Upper lobe of left lung (tissue), 6 donors: Measurements from ENCODE around the gene GRB7. TPM values are rescaled to one million over a fixed set of nuclear protein-coding genes. Genes with fewer than 3 reads are reported as not detected.

ENCODE experiments used
- ATAC-seq, 2 donors: fragments of 200-7000 bp; cut with Tn5 transposase; one replicate each; pipeline ENCODE4 v1.9.1; 2022; ENCODE audit warnings: mild to moderate bottlenecking in 2 of 2, moderate library complexity in 2 of 2; ENCODE audit not compliant: low FRiP score in 2 of 2
- DNase-seq, 2 donors: peaks; one replicate each; pipeline ENCODE4 v3.0.0-alpha.2; 2019 to 2020
- H3K27ac ChIP-seq, 4 donors: fragments of 200-600 bp; sonication (generic); one replicate each; pipeline ENCODE4 v1.5.1; 2016 to 2019
- H3K27me3 ChIP-seq, 4 donors: fragments of 200-600 bp; sonication (generic); one replicate each; pipeline ENCODE4 v1.5.1; 2017 to 2019
- H3K36me3 ChIP-seq, 4 donors: fragments of 200-600 bp; sonication (generic); one replicate each; pipeline ENCODE4 v1.5.1; 2016 to 2019
- H3K4me1 ChIP-seq, 4 donors: fragments of 200-600 bp; sonication (generic); one replicate each; pipeline ENCODE4 v1.5.1; 2018 to 2019
- H3K4me3 ChIP-seq, 4 donors: fragments of 200-600 bp; sonication (generic); one replicate each; pipeline ENCODE4 v1.5.1; 2017 to 2019; ENCODE audit warnings: mild to moderate bottlenecking in 2 of 4, moderate library complexity in 1 of 4
- H3K9me3 ChIP-seq, 4 donors: fragments of 200-600 bp; sonication (generic); one replicate each; pipeline ENCODE4 v1.5.1; 2018 to 2019
- EP300 ChIP-seq, 4 donors: sonication (generic); formaldehyde crosslinking; IDR thresholded peaks; one replicate each; pipeline ENCODE4 v1.5.1; 2017; ENCODE audit warnings: antibody characterized with exemption in 4 of 4, control low read depth in 2 of 4
- POLR2A ChIP-seq, 4 donors: fragments of 450-650 bp; IDR thresholded peaks; one replicate each; pipeline ENCODE4 v1.5.1; 2016 to 2017; ENCODE audit warnings: antibody characterized with exemption in 4 of 4, mild to moderate bottlenecking in 2 of 4
- POLR2AphosphoS5 ChIP-seq, 2 donors: sonication (generic); formaldehyde crosslinking; IDR thresholded peaks; one replicate each; pipeline ENCODE4 v1.5.1; 2017; ENCODE audit warnings: antibody characterized with exemption in 2 of 2
- WGBS, 2 donors: methylation state at CpG; one replicate each; pipeline ENCODE4 v1.1.5; 2017 to 2018; 5-methylcytosine and 5-hydroxymethylcytosine counted together
- total RNA-seq, 6 donors: library from RNA; depleted of rRNA in 4 of 6; stranded (reverse); fragments of >200 nt in 4 of 6; gene quantifications; one replicate each; pipeline versions ENCODE4 v1.1.0 to v1.2.1, GENCODE V29; 2016 to 2021
- TF ChIP-seq, protein P1 (sequence below), 6 experiments: fragments of 450-650 bp in 4 of 6; fragments of 200-600 bp in 2 of 6; sonication (generic) in 2 of 6; IDR thresholded peaks; one replicate each; pipeline ENCODE4 v1.5.1; 2016 to 2019; ENCODE audit warnings: antibody characterized with exemption in 6 of 6
- donor health status: DM: no; HTN: no; CAD: no; lungs with moderate emphysema.
- donor health status: DM: no; HTN: yes; CAD: no; lungs with severe emphysema.

The GRB7 gene
- 10 to 100 TPM; 19.9 to 82.8 (median 31.1) TPM for total RNA-seq

DNA sequence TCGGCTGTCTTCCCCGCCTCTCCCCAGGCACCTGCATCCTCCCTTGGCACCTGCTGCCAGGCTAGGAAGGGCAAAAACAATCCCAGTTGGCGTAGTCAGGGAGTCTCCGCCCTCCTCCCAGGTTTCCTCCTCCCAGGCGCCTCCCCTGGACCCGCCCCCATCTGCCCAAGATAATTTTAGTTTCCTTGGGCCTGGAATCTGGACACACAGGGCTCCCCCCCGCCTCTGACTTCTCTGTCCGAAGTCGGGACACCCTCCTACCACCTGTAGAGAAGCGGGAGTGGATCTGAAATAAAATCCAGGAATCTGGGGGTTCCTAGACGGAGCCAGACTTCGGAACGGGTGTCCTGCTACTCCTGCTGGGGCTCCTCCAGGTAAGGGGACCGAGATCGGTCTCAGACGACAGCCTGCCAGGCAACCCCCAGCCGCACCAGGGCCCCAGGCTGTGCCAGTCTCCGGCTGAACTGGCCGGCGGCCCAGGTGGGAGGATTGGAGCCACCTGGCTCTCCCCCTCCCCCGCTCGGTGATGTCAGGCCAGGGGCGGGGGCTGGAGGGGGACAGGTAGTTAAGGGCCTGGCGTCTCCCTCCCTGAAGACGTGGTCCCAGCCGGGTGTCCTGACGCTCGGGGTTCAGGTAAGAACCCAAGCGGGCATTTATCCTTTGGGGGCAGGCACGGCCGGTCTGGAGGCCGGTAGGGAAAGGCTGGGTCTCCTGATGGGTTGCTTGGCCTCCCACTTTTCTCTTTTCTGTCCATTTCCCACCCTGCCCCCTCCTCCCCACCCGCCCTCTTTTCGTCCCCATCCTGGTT, at the start of gene GRB7:
GRB7 (plus strand) TSS at position 179 of the 808 bp plus-strand sequence. CDS start 4,364 bp downstream, outside the sequence.
- DNase-seq, result peak; percentile 86 to 90
- ATAC-seq, result peak; percentile 54 to 84
- H3K27ac ChIP-seq, result peak within 1 kb of the TSS; percentile 49 to 82 (median 78)
- peak within 1 kb of the TSS; percentile 10 to 59 (median 48) for H3K4me3 ChIP-seq
- H3K36me3 ChIP-seq, result no peaks in the 10 kb centered on the region
- peak; percentile 24 to 58 for TF ChIP-seq POLR2AphosphoS5 (IDR thresholded peaks at IDR 0.05)
- TF ChIP-seq EP300 (IDR thresholded peaks at IDR 0.05), result no peak
- TF ChIP-seq, protein P1, sequence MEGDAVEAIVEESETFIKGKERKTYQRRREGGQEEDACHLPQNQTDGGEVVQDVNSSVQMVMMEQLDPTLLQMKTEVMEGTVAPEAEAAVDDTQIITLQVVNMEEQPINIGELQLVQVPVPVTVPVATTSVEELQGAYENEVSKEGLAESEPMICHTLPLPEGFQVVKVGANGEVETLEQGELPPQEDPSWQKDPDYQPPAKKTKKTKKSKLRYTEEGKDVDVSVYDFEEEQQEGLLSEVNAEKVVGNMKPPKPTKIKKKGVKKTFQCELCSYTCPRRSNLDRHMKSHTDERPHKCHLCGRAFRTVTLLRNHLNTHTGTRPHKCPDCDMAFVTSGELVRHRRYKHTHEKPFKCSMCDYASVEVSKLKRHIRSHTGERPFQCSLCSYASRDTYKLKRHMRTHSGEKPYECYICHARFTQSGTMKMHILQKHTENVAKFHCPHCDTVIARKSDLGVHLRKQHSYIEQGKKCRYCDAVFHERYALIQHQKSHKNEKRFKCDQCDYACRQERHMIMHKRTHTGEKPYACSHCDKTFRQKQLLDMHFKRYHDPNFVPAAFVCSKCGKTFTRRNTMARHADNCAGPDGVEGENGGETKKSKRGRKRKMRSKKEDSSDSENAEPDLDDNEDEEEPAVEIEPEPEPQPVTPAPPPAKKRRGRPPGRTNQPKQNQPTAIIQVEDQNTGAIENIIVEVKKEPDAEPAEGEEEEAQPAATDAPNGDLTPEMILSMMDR (IDR thresholded peaks at IDR 0.05), result no peak
- peak in 3 of 4 donors; percentile 13 to 78 (median 28) for TF ChIP-seq POLR2A (IDR thresholded peaks at IDR 0.05)
- H3K4me1 ChIP-seq, result peaks cover 6 to 49% (median 26%) of the 10 kb centered on the region in 4 donors
- peaks cover 0 to 29% (median 12%) of the 10 kb centered on the region in 4 donors for H3K27me3 ChIP-seq
- H3K9me3 ChIP-seq, result no peaks in the 10 kb centered on the region
- 14 to 18% methylated on average over 15 to 29 of the region's 34 CpGs for whole genome bisulfite sequencing, 2 donors

DNA sequence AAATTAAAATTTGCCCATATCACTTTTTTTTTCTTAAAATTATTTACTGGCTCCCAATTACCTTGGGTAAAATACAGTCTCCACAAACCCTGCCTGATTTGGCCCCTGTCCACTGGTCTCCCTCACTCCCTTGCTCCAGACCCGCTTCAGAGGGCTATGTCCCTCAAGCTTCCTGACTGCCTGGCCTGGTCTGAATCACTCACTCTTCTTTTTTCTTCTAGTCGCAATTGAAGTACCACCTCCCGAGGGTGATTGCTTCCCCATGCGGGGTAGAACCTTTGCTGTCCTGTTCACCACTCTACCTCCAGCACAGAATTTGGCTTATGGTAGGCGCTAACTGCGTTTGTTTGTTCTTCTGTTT, 49.3 kb upstream of the GRB7 start:
- 22 to 23% methylated on average over 6 of the region's 6 CpGs for WGBS, 2 donors
- no peak for DNase-seq
- TF ChIP-seq POLR2A (IDR thresholded peaks at IDR 0.05) (no peak), EP300 (IDR thresholded peaks at IDR 0.05) (no peak), POLR2AphosphoS5 (IDR thresholded peaks at IDR 0.05) (no peak)
- TF ChIP-seq, protein P1 (IDR thresholded peaks at IDR 0.05), result no peak
- Histone ChIP-seq H3K9me3 (no peaks in the 10 kb centered on the region), H3K4me3 (peak overlapping the region; percentile 47 to 86 (median 74)), H3K27ac (peak overlapping the region; percentile 87 to 95 (median 90)), H3K27me3 (no peaks in the 10 kb centered on the region), H3K36me3 (peaks cover 0 to 13% (median 3%) of the 10 kb centered on the region in 4 donors), H3K4me1 (peaks cover 8 to 18% (median 16%) of the 10 kb centered on the region in 4 donors)
- ATAC-seq, result peak in 1 of 2 donors; percentile 10

DNA sequence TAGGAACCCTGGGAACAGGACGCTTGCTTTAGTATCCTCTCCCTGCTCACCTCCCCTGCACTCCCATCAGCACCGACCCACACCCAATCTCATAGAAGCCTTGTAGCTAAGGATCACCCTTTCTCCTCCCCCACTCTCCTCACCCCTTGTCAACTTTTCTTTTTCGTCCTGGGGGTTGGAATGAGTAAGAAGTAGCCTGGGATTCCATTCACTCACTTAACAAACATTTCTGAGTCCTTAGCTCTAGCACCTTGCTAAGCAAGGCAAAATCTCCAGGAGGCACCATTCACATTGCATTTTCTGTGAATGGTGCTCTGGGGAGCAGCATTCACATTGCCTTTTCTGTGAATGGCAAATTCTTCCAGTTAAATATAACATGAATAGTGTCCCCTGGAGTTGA, 48.8 kb upstream of the GRB7 start:
- peaks cover 0 to 10% (median 2%) of the 10 kb centered on the region in 4 donors for H3K36me3 ChIP-seq
- no peak overlapping the region for H3K27ac ChIP-seq
- no peaks in the 10 kb centered on the region for H3K27me3 ChIP-seq
- H3K9me3 ChIP-seq, result no peaks in the 10 kb centered on the region
- peaks cover 8 to 18% (median 16%) of the 10 kb centered on the region in 4 donors for H3K4me1 ChIP-seq
- ATAC-seq (no peak), DNase-seq (no peak)
- peak overlapping the region in 2 of 4 donors; percentile 81 to 86 for H3K4me3 ChIP-seq
- no peak for TF ChIP-seq EP300 (IDR thresholded peaks at IDR 0.05)
- no peak for TF ChIP-seq POLR2A (IDR thresholded peaks at IDR 0.05)
- TF ChIP-seq, protein P1 (IDR thresholded peaks at IDR 0.05), result no peak
- no peak for TF ChIP-seq POLR2AphosphoS5 (IDR thresholded peaks at IDR 0.05)
- 39 to 58% methylated on average over 3 of the region's 3 CpGs for WGBS, 2 donors

DNA sequence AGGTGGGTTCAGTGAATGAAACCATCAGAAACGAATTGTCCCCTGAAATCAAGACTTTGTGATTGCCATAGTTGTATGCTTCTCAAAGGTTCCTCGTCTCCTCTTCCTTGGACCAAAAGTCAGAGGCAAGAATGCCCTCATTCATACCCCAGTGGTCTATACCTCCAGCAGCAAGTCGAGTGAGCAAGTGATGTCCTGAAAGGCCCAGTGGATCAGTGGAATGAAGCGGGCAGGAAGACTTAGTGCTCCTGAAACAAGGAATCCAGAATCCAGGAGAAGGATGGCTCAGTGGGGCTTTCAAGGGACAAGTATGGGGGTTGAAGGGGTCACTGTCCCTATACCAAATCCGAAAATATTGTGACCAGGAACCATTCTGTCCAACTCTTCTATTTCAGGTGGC, 43.1 kb upstream of the GRB7 start:
- Histone ChIP-seq H3K9me3 (no peaks in the 10 kb centered on the region), H3K27me3 (no peaks in the 10 kb centered on the region), H3K4me3 (no peak overlapping the region), H3K36me3 (no peaks in the 10 kb centered on the region), H3K4me1 (peaks cover 0 to 4% (median 0%) of the 10 kb centered on the region in 4 donors), H3K27ac (no peak overlapping the region)
- no peak for TF ChIP-seq POLR2AphosphoS5 (IDR thresholded peaks at IDR 0.05)
- TF ChIP-seq, protein P1 (IDR thresholded peaks at IDR 0.05), result no peak
- TF ChIP-seq POLR2A (IDR thresholded peaks at IDR 0.05), result no peak
- no peak for TF ChIP-seq EP300 (IDR thresholded peaks at IDR 0.05)
- 83 to 91% methylated on average over 5 of the region's 5 CpGs for WGBS, 2 donors
- no peak for DNase-seq
- ATAC-seq, result no peak
